ENCODE data around the gene ARHGEF7.

DNA sequence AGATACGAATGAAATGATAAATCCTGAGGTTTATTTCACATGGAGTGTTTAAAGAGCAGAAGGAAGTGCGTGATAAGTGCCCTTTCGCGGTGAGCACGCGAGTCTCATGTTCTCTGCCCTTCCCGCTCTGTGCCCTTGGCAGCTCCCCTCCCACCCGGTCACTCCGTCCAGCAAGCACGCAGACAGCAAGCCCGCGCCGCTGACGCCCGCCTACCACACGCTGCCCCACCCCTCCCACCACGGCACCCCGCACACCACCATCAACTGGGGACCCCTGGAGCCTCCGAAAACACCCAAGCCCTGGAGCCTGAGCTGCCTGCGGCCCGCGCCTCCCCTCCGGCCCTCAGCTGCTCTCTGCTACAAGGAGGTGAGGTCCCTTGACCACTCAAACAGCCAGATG lies 167.9 kb downstream of the ARHGEF7 start:
- TF ChIP-seq, protein P1, sequence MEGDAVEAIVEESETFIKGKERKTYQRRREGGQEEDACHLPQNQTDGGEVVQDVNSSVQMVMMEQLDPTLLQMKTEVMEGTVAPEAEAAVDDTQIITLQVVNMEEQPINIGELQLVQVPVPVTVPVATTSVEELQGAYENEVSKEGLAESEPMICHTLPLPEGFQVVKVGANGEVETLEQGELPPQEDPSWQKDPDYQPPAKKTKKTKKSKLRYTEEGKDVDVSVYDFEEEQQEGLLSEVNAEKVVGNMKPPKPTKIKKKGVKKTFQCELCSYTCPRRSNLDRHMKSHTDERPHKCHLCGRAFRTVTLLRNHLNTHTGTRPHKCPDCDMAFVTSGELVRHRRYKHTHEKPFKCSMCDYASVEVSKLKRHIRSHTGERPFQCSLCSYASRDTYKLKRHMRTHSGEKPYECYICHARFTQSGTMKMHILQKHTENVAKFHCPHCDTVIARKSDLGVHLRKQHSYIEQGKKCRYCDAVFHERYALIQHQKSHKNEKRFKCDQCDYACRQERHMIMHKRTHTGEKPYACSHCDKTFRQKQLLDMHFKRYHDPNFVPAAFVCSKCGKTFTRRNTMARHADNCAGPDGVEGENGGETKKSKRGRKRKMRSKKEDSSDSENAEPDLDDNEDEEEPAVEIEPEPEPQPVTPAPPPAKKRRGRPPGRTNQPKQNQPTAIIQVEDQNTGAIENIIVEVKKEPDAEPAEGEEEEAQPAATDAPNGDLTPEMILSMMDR (IDR thresholded peaks at IDR 0.05; ENCODE audit: poor library complexity): no peak
- no peak for TF ChIP-seq EZH2phosphoT487 (IDR thresholded peaks at IDR 0.05; ENCODE audit: low read depth, severe bottlenecking, unreplicated experiment)
- TF ChIP-seq EZH2 (IDR thresholded peaks at IDR 0.05; ENCODE audit: borderline replicate concordance): no peak
